Esophagus squamous epithelium (tissue), 4 donors: ENCODE measurements around the gene STAMBPL1.

Experiments used
- POLR2A ChIP-seq, 4 donors: fragments of 450-650 bp; IDR thresholded peaks; one replicate each; pipeline ENCODE4 v1.6.1; 2017; ENCODE audit warnings: antibody characterized with exemption in 4 of 4, mild to moderate bottlenecking in 4 of 4, moderate library complexity in 3 of 4
- TF ChIP-seq, protein P1 (sequence below), 6 experiments: fragments of 450-650 bp in 4 of 6; fragments of 200-600 bp in 2 of 6; sonication (generic) in 2 of 6; IDR thresholded peaks; one replicate each; pipeline ENCODE4 v1.5.1; 2016 to 2019; ENCODE audit warnings: antibody characterized with exemption in 6 of 6, mild to moderate bottlenecking in 4 of 6, moderate library complexity in 4 of 6

DNA sequence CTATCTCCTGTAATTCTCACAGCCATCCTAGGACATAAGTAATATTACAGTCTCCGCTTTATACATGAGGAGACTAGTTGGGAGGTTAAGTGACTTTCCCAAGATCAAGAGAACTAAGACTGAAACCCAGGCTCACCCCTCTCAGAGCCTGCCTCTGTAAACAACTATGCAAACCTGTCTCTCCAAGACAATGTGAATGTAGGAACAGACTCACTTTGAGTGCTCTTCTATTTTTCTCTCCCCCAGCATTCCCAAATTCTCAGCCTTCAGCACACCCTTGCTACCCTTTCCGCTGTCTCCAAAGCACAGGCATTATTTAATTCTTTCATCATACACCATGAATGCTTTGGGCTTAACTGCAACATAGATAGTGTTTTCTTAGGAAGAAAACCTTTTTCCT is 58.9 kb downstream of the STAMBPL1 start:
- TF ChIP-seq, protein P1, sequence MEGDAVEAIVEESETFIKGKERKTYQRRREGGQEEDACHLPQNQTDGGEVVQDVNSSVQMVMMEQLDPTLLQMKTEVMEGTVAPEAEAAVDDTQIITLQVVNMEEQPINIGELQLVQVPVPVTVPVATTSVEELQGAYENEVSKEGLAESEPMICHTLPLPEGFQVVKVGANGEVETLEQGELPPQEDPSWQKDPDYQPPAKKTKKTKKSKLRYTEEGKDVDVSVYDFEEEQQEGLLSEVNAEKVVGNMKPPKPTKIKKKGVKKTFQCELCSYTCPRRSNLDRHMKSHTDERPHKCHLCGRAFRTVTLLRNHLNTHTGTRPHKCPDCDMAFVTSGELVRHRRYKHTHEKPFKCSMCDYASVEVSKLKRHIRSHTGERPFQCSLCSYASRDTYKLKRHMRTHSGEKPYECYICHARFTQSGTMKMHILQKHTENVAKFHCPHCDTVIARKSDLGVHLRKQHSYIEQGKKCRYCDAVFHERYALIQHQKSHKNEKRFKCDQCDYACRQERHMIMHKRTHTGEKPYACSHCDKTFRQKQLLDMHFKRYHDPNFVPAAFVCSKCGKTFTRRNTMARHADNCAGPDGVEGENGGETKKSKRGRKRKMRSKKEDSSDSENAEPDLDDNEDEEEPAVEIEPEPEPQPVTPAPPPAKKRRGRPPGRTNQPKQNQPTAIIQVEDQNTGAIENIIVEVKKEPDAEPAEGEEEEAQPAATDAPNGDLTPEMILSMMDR (IDR thresholded peaks at IDR 0.05): no peak
- no peak for TF ChIP-seq POLR2A (IDR thresholded peaks at IDR 0.05)
